T-helper 17 cell (primary cell): ENCODE data around the gene AKAIN1. TPM values are rescaled to one million over a fixed set of nuclear protein-coding genes. Genes with fewer than 3 reads are reported as not detected.

Experiments used
- ATAC-seq: fragments of 150-1000 bp; cut with Tn5 transposase; 2 replicates; pipeline ENCODE4 v1.10.0; 2021; ENCODE audit warnings: mild to moderate bottlenecking, moderate library complexity
- DNase-seq, 3 donors: peaks; one replicate each; pipeline versions ENCODE4 v3.0.0 to v3.0.0-alpha.2; 2020 to 2021
- H3K9me3 ChIP-seq: one replicate; pipeline ENCODE4 v1.7.0; 2013; ENCODE audit warnings: low read length, mild to moderate bottlenecking; ENCODE audit not compliant: control insufficient read depth, poor library complexity, severe bottlenecking
- H3K27ac Mint-ChIP-seq: one replicate; pipeline ENCODE4 v1.8.0; 2022; ENCODE audit warnings: mild to moderate bottlenecking, moderate library complexity, mixed read lengths
- H3K27me3 Mint-ChIP-seq: one replicate; pipeline ENCODE4 v1.8.0; 2022; ENCODE audit warnings: mixed read lengths
- H3K36me3 Mint-ChIP-seq: one replicate; pipeline ENCODE4 v1.8.0; 2022; ENCODE audit warnings: low read depth, mixed read lengths
- H3K4me1 Mint-ChIP-seq: one replicate; pipeline ENCODE4 v1.8.0; 2022; ENCODE audit warnings: mild to moderate bottlenecking, mixed read lengths
- H3K4me3 Mint-ChIP-seq: one replicate; pipeline ENCODE4 v1.8.0; 2022; ENCODE audit warnings: mild to moderate bottlenecking, moderate library complexity, mixed read lengths
- total RNA-seq, 4 donors: library from RNA in 2 of 4; stranded (reverse) in 2 of 4; gene quantifications; one replicate each; pipeline ENCODE4 v1.2.3 and lab custom pipeline; 2022 to 2026

AKAIN1 gene
- total RNA-seq, 2 donors from 2014 or later = not detected

GRCh38 chr18:5152343-5153020, 44.6 kb downstream of the AKAIN1 start:
- no peaks in the 10 kb centered on the region for H3K9me3 ChIP-seq
- no peak overlapping the region for H3K4me3 Mint-ChIP-seq
- H3K27me3 Mint-ChIP-seq = peaks cover 13% of the 10 kb centered on the region
- DNase-seq = no peak
- no peak overlapping the region for H3K27ac Mint-ChIP-seq
- no peak for ATAC-seq
- H3K4me1 Mint-ChIP-seq = no peaks in the 10 kb centered on the region
- no peaks in the 10 kb centered on the region for H3K36me3 Mint-ChIP-seq

- H3K36me3 Mint-ChIP-seq = no peaks in the 10 kb centered on the region
- DNase-seq (no peak), ATAC-seq (no peak)
- H3K4me1 Mint-ChIP-seq = no peaks in the 10 kb centered on the region
- no peak overlapping the region for H3K27ac Mint-ChIP-seq
- H3K4me3 Mint-ChIP-seq = no peak overlapping the region
- no peaks in the 10 kb centered on the region for H3K9me3 ChIP-seq
- peaks cover 12% of the 10 kb centered on the region for H3K27me3 Mint-ChIP-seq
Measured at GRCh38 chr18:5150894-5151293, 46.2 kb downstream of the AKAIN1 start.

- no peaks in the 10 kb centered on the region for H3K9me3 ChIP-seq
- ATAC-seq (no peak), DNase-seq (no peak)
- Mint-ChIP-seq H3K27me3 (peaks cover 14% of the 10 kb centered on the region), H3K36me3 (no peaks in the 10 kb centered on the region), H3K27ac (no peak overlapping the region), H3K4me3 (no peak overlapping the region), H3K4me1 (no peaks in the 10 kb centered on the region)
Measured at GRCh38 chr18:5146093-5146492, 51.0 kb downstream of the AKAIN1 start.

- no peak overlapping the region for H3K27ac Mint-ChIP-seq
- H3K4me1 Mint-ChIP-seq = no peaks in the 10 kb centered on the region
- no peaks in the 10 kb centered on the region for H3K9me3 ChIP-seq
- H3K4me3 Mint-ChIP-seq = no peak overlapping the region
- H3K27me3 Mint-ChIP-seq = peaks cover 15% of the 10 kb centered on the region
- ATAC-seq (no peak), DNase-seq (no peak)
- H3K36me3 Mint-ChIP-seq = no peaks in the 10 kb centered on the region
Measured at GRCh38 chr18:5145168-5145825, 51.8 kb downstream of the AKAIN1 start.

GRCh38 chr18:5144629-5145028, 52.4 kb downstream of the AKAIN1 start:
- H3K9me3 ChIP-seq = no peaks in the 10 kb centered on the region
- no peaks in the 10 kb centered on the region for H3K36me3 Mint-ChIP-seq
- no peak overlapping the region for H3K27ac Mint-ChIP-seq
- no peak overlapping the region for H3K4me3 Mint-ChIP-seq
- no peaks in the 10 kb centered on the region for H3K4me1 Mint-ChIP-seq
- peaks cover 15% of the 10 kb centered on the region for H3K27me3 Mint-ChIP-seq
- ATAC-seq (no peak), DNase-seq (no peak)

- ATAC-seq (no peak), DNase-seq (no peak)
- Mint-ChIP-seq H3K27ac (no peak overlapping the region), H3K36me3 (no peaks in the 10 kb centered on the region), H3K4me1 (no peaks in the 10 kb centered on the region), H3K4me3 (no peak overlapping the region), H3K27me3 (peaks cover 15% of the 10 kb centered on the region)
- H3K9me3 ChIP-seq = no peaks in the 10 kb centered on the region
Measured at GRCh38 chr18:5142859-5143258, 54.2 kb downstream of the AKAIN1 start.

GRCh38 chr18:5142131-5142530, 54.9 kb downstream of the AKAIN1 start:
- H3K27me3 Mint-ChIP-seq = peaks cover 15% of the 10 kb centered on the region
- H3K36me3 Mint-ChIP-seq = no peaks in the 10 kb centered on the region
- H3K4me3 Mint-ChIP-seq = no peak overlapping the region
- H3K4me1 Mint-ChIP-seq = no peaks in the 10 kb centered on the region
- no peak overlapping the region for H3K27ac Mint-ChIP-seq
- DNase-seq (no peak), ATAC-seq (no peak)
- H3K9me3 ChIP-seq = no peaks in the 10 kb centered on the region

- no peak for ATAC-seq
- Mint-ChIP-seq H3K4me3 (no peak overlapping the region), H3K27ac (no peak overlapping the region), H3K36me3 (no peaks in the 10 kb centered on the region), H3K27me3 (peaks cover 7% of the 10 kb centered on the region), H3K4me1 (no peaks in the 10 kb centered on the region)
- no peaks in the 10 kb centered on the region for H3K9me3 ChIP-seq
- no peak for DNase-seq
Measured at GRCh38 chr18:5137261-5137660, 59.8 kb downstream of the AKAIN1 start.

- H3K9me3 ChIP-seq = no peaks in the 10 kb centered on the region
- no peaks in the 10 kb centered on the region for H3K4me1 Mint-ChIP-seq
- no peak overlapping the region for H3K4me3 Mint-ChIP-seq
- DNase-seq (no peak), ATAC-seq (no peak)
- no peaks in the 10 kb centered on the region for H3K27me3 Mint-ChIP-seq
- H3K27ac Mint-ChIP-seq = no peak overlapping the region
- H3K36me3 Mint-ChIP-seq = no peaks in the 10 kb centered on the region
Measured at GRCh38 chr18:5132987-5133386, 64.1 kb downstream of the AKAIN1 start.

- DNase-seq = no peak
- H3K4me1 Mint-ChIP-seq = no peaks in the 10 kb centered on the region
- ATAC-seq = no peak
Measured at GRCh38 chr18:5122272-5122671, 74.8 kb downstream of the AKAIN1 start.

GRCh38 chr18:5110266-5110665, 86.8 kb downstream of the AKAIN1 start:
- Mint-ChIP-seq H3K4me3 (no peak overlapping the region), H3K36me3 (no peaks in the 10 kb centered on the region), H3K27ac (no peak overlapping the region), H3K27me3 (peaks cover 7% of the 10 kb centered on the region), H3K4me1 (peaks cover 2% of the 10 kb centered on the region)
- no peaks in the 10 kb centered on the region for H3K9me3 ChIP-seq
- ATAC-seq = no peak
- DNase-seq = no peak

More at GRCh38 chr18:5122272-5122671, 74.8 kb downstream of the AKAIN1 start:
- no peak overlapping the region for H3K4me3 Mint-ChIP-seq
- no peak overlapping the region for H3K27ac Mint-ChIP-seq
- no peaks in the 10 kb centered on the region for H3K27me3 Mint-ChIP-seq
- peaks cover 2% of the 10 kb centered on the region for H3K36me3 Mint-ChIP-seq
- no peaks in the 10 kb centered on the region for H3K9me3 ChIP-seq

- Mint-ChIP-seq H3K36me3 (no peaks in the 10 kb centered on the region), H3K4me1 (peaks cover 5% of the 10 kb centered on the region)
Measured at GRCh38 chr18:5107988-5108387, 89.1 kb downstream of the AKAIN1 start.

GRCh38 chr18:5106730-5107129, 90.3 kb downstream of the AKAIN1 start:
- H3K36me3 Mint-ChIP-seq = no peaks in the 10 kb centered on the region
- peaks cover 5% of the 10 kb centered on the region for H3K4me1 Mint-ChIP-seq
- H3K27me3 Mint-ChIP-seq = peaks cover 21% of the 10 kb centered on the region
- DNase-seq (no peak), ATAC-seq (no peak)
- no peaks in the 10 kb centered on the region for H3K9me3 ChIP-seq
- H3K4me3 Mint-ChIP-seq = no peak overlapping the region
- H3K27ac Mint-ChIP-seq = no peak overlapping the region

More at GRCh38 chr18:5107988-5108387, 89.1 kb downstream of the AKAIN1 start:
- no peaks in the 10 kb centered on the region for H3K9me3 ChIP-seq
- ATAC-seq (no peak), DNase-seq (no peak)
- no peak overlapping the region for H3K27ac Mint-ChIP-seq
- H3K27me3 Mint-ChIP-seq = peaks cover 21% of the 10 kb centered on the region
- no peak overlapping the region for H3K4me3 Mint-ChIP-seq

- no peaks in the 10 kb centered on the region for H3K36me3 Mint-ChIP-seq
- peaks cover 9% of the 10 kb centered on the region for H3K4me1 Mint-ChIP-seq
- DNase-seq (no peak), ATAC-seq (no peak)
- H3K9me3 ChIP-seq = no peaks in the 10 kb centered on the region
- no peak overlapping the region for H3K4me3 Mint-ChIP-seq
- peaks cover 26% of the 10 kb centered on the region for H3K27me3 Mint-ChIP-seq
- H3K27ac Mint-ChIP-seq = no peak overlapping the region
Measured at GRCh38 chr18:5104246-5104645, 92.8 kb downstream of the AKAIN1 start.
